Fibroblast of pulmonary artery (primary cell): ENCODE measurements around the gene MINDY4.
A peak's percentile ranks its signal among the peaks of the same experiment; 100 is the strongest.

Experiments
- DNase-seq: peaks from one replicate; pipeline ENCODE4 v3.0.0-alpha.2; 2010; ENCODE audit warnings: low read depth
- H3K4me3 ChIP-seq: replicated peaks from 2 replicates; pipeline ENCODE4 v1.5.1; 2011; ENCODE audit warnings: low read depth, mild to moderate bottlenecking, control low read depth, low read length, moderate library complexity
- TF ChIP-seq, protein P1 (sequence below): IDR thresholded peaks from 2 replicates; pipeline ENCODE4 v1.5.1; 2011; ENCODE audit warnings: mild to moderate bottlenecking, control low read depth, low read length, inconsistent platforms; ENCODE audit errors: missing control alignments

Gene MINDY4

GRCh38 chr7:30750683-30751650 lies 20.2 kb upstream of the MINDY4 start:
- TF ChIP-seq, protein P1, sequence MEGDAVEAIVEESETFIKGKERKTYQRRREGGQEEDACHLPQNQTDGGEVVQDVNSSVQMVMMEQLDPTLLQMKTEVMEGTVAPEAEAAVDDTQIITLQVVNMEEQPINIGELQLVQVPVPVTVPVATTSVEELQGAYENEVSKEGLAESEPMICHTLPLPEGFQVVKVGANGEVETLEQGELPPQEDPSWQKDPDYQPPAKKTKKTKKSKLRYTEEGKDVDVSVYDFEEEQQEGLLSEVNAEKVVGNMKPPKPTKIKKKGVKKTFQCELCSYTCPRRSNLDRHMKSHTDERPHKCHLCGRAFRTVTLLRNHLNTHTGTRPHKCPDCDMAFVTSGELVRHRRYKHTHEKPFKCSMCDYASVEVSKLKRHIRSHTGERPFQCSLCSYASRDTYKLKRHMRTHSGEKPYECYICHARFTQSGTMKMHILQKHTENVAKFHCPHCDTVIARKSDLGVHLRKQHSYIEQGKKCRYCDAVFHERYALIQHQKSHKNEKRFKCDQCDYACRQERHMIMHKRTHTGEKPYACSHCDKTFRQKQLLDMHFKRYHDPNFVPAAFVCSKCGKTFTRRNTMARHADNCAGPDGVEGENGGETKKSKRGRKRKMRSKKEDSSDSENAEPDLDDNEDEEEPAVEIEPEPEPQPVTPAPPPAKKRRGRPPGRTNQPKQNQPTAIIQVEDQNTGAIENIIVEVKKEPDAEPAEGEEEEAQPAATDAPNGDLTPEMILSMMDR: no peak
- no peak overlapping the region for H3K4me3 ChIP-seq
- DNase-seq: peak; percentile 94

DNA sequence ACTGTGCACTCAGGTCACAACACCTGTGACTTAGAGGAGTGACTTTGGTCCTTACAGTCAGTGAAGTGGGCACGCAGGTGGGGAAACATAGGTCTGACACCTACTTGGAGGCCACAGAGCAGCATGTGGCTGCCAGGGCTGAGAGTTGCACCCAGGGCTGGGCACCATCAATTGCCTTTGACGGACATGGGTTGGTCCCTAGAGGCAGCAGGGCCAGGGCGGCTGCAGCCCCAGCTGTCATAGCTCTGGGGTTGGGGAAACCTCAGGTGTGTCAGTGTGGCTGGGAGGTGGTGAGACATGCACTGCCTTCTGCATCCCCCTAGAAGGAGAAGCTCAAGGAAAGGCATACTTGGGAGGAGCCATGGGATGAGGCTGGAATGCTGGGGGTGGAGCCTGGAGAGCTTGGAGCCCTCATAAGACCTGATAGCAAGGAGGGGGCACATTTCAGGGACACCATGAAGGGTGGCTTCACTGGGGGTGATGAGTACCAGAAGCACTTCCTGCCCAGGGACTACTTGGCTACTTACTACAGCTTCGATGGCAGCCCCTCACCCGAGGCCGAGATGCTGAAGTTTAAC lies 19.4 kb upstream of the MINDY4 start, which contains the start of gene INMT:
INMT (plus strand) TSS at position 440 of the 578 bp plus-strand sequence; CDS start at position 456, 16 bp downstream.
- TF ChIP-seq, protein P1: no peak
- DNase-seq: peak; percentile 49
- H3K4me3 ChIP-seq: peak within 1 kb of the TSS; percentile 54

GRCh38 chr7:30752484-30752883 lies 18.7 kb upstream of the MINDY4 start:
- peak overlapping the region; percentile 54 for H3K4me3 ChIP-seq

GRCh38 chr7:30752979-30753378 lies 18.2 kb upstream of the MINDY4 start:
- TF ChIP-seq, protein P1: no peak
- peak; percentile 85 for DNase-seq
- peak overlapping the region; percentile 54 for H3K4me3 ChIP-seq

More at GRCh38 chr7:30752484-30752883, 18.7 kb upstream of the MINDY4 start:
- DNase-seq: no peak
- TF ChIP-seq, protein P1: no peak

- TF ChIP-seq, protein P1: no peak
- DNase-seq: no peak
- H3K4me3 ChIP-seq: no peak overlapping the region
These were observed 16.8 kb upstream of the MINDY4 start for GRCh38 chr7:30754315-30754877.

GRCh38 chr7:30755384-30756154 lies 15.6 kb upstream of the MINDY4 start:
- TF ChIP-seq, protein P1: no peak
- peak overlapping the region; percentile 3 for H3K4me3 ChIP-seq

More at GRCh38 chr7:30755384-30756154, 15.6 kb upstream of the MINDY4 start:
- peak; percentile 75 for DNase-seq
